NCI-H2029 (cell line): Measurements from ENCODE around the gene ATF7.
A peak's percentile ranks its signal among the peaks of the same experiment; 100 is the strongest.
"Not testable (repeated sequence)": the region's sequence is repeated elsewhere in the genome, so short reads cannot be mapped to it uniquely, and the experiment has no call there.

Experiments used
- DNase-seq: peaks from one replicate; lab custom pipeline; 2025; lab: John Stamatoyannopoulos, UW

ATF7 gene

GRCh38 chr12:53625946-53626701 is at the start of gene ATF7:
TSS of gene ATF7 (minus strand) at chr12:53626382. CDS start at chr12:53601000, 25,382 bp downstream.
- peak; percentile 95 for DNase-seq

GRCh38 chr12:53674977-53675700 is 49.0 kb upstream of the ATF7 start:
- DNase-seq = no peak

DNA sequence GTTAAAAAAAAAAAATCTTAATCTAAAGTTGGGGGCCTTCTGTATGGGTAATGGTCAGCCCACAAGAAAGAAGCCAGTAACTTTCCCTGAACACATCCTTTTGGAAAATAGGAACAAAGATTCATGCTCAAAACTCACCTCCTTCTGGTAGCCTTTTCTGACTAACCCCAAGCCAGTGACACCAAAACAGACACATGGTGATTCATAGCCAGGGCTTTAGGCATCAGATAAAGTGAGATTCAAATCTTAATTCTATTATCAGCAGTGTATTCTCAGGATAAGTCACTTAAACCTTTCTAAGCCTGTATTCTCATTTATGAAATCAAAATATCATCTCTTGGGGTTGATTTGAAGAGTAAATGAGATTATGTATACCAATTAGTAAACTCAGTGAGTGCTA is 44.8 kb upstream of the ATF7 start:
- DNase-seq = no peak

DNA sequence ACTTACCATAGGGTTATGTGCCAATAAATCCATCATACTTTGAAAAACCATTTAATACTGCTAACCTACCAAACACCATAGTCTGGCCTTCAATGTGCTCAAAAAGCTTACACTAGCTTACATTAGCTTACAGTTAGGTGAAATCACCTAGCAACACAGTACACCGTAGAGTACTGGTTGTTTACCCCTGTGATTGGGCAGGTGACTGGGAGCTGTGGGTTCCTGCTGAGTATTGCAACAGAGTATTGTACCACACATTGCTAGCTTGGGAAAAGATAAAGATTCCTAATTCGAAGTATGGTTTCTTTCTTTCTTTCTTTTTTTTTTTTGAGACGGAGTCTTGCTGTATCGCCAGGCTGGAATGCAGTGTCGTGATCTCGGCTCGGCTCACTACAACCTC is 44.1 kb upstream of the ATF7 start:
- DNase-seq = no peak

DNA sequence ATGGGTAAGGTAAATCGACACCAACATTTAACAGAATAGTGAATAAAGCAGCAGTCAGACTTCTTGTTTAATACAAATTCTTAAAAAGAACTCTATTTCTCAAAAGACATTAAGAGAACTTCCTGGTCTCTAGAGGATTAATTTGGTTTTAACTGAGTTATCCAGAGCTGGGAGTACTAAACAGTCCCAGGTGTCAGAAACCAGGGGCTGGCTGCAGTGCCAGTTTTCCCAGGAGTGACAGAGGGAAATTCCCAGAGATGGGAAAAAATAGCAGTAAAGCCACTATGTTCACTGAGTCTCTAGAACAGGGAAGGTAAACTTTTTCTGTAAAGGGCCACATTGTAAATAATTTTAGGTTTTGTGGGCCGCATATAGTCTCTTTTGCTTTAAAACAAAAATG is 40.9 kb upstream of the ATF7 start:
- DNase-seq = no peak

- DNase-seq = no peak
These were observed 38.8 kb upstream of the ATF7 start for GRCh38 chr12:53664936-53665335.

- no peak for DNase-seq
These were observed 38.0 kb upstream of the ATF7 start for GRCh38 chr12:53664191-53664590.

DNA sequence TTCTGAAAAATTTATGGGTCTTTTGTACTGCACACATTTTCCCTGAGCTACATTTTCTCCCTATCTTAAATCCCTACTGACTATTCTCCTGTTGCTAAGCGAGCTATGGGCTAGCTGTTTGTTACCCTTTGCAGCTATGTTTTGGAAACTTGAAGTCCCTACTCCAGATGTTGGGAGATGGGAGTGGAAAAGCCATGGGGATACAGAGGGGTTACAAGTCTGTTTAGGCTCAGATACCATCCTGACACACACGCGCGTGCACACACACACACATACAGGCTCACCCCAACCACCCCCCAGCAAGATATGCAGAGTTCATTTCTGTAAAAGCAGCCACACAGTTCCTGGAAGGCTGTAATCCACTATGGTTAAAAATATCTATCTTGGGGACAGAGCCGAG is 33.9 kb upstream of the ATF7 start:
- DNase-seq = no peak

DNA sequence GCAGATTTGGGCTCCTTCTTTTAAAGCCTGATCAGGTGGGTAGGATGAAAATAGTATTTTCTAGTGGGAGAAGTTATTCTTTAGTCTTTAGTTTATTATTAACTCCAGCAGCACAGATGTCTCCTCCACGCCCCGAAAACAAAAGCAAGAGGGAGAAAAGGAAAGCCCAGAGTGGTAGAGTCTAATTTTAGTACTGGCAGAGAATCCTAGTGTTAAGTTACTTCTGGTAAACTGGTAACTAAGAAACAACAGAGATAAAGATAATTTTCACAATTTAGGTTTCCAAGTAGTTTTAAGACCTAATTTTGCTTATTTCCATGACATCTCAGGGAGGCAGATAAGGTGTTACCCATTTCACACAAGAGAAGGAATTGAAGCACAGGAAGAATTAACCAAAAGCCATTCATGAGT is 33.4 kb upstream of the ATF7 start:
- no peak for DNase-seq

GRCh38 chr12:53659011-53659551 is 32.9 kb upstream of the ATF7 start:
- peak; percentile 84 for DNase-seq

GRCh38 chr12:53657041-53657440 is 30.9 kb upstream of the ATF7 start:
- DNase-seq = no peak

DNA sequence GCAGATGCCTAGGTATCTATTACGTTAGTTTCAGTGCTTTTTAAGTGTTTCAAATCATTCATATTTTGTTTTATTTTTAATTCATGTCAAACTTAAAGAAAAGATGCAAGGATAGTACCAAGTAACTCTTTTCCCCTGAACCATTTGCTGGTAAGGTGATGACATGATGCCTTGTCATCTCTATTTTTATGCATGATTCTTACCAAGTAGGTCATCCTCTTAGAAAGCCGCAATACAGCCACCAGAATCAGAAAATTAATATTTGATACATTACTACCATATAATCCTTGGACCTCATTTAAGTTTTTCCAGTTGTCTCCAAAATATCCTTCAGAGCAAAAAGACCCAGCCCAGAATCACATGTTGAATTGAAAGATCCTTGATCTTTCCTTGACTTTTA is 27.4 kb upstream of the ATF7 start:
- DNase-seq = no peak

- no peak for DNase-seq
These were observed 26.2 kb upstream of the ATF7 start for GRCh38 chr12:53652366-53652765.

DNA sequence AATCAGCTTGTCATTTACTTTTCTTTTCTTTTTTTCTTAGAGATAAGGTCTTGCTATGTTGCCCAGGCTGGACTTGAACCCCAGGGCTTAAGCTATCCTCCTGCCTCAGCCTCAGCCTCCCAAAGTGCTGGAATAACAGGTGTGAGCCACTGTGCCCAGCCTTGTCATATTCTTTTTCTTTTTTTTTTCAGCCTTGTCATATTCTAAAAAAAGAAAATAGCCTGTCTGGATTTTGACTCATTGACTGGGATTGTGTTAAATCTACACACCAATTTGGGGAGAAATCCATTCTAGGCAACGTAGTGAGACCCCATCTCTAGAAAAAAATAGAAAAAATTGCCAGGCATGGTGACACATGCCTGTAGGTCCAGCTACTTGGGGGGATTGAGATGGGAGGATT is 25.6 kb upstream of the ATF7 start:
- no peak for DNase-seq

DNA sequence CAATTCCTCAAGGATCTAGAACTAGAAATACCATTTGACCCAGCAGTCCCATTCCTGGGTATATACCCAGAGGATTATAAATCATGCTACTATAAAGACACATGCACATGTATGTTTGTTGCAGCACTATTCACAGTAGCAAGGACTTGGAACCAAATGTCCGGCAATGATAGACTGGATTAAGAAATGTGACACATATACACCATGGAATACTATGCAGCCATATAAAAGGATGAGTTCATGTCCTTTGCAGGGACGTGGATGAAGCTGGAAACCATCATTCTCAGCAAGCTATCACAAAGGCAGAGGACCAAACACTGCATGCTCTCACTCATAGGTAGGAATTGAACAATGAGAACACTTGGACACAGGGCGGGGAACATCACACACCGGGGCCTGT is 20.1 kb upstream of the ATF7 start:
- DNase-seq = not testable (repeated sequence)

- DNase-seq = no peak
These were observed 19.0 kb upstream of the ATF7 start for GRCh38 chr12:53645165-53645564.

- DNase-seq = no peak
These were observed 18.0 kb upstream of the ATF7 start for GRCh38 chr12:53644133-53644532.

- DNase-seq = no peak
These were observed 17.2 kb upstream of the ATF7 start for GRCh38 chr12:53643232-53643979.

DNA sequence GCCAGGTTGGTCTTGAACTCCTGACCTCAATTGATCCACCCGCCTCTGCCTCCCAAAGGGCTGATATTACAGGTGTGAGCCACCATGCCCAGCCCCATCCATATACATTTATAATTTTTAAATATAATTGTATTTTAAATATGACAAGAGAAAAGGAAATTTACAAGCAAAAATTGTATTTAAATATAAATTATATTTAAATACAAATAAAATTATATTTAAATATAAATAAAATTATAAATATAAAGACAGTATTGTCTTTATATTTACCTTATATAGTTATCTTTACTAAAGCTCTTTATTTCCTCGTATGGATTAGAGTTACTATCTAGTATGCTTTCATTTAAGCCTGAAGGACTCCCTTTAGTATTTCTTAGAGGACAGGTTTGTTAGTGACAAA is 11.9 kb upstream of the ATF7 start:
- no peak for DNase-seq

DNA sequence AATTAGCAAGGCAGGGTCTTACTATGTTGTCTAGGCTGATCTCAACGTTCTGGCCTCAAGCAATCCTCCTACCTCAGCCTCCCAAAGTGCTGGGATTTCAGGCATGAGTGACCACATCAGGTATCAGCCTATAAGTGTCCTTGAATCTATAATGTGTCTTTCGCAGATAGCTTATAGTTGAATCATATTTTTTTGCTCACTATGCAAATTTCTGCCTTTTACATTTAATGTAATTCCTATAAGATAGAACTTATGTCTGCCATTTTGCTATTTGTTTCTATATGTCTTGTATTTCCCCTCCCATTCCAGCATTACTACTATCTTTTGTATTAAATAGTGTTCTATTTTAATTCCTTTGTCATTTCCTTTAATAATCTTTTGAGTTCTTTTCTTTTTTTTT is 10.5 kb upstream of the ATF7 start:
- no peak for DNase-seq

- DNase-seq = not testable (repeated sequence)
These were observed 9.5 kb upstream of the ATF7 start for GRCh38 chr12:53635708-53636107.

DNA sequence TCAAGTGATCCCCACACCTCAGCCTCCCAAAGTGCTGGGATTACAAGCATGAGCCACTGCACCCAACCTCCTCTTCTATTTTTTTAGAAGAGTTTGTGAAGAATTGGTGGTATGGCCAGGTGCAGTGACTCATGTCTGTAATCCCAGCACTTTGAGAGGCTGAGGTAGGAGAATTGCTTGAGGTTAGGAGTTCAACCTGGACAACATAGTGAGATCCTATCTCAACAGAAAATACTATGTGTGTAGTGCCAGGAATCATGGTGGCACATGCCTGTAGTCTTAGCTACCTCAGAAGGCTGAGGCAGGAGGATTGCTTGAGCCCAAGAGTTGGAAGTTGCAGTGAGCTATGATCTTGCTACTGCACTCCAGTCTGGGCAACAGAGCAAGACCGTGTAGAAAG is 5.5 kb upstream of the ATF7 start:
- DNase-seq = no peak

- no peak for DNase-seq
These were observed 1.7 kb upstream of the ATF7 start for GRCh38 chr12:53627919-53628318.
